NCI-H82 (cell line): ENCODE data around the gene CTNNAL1.

Experiments
- DNase-seq: peaks from one replicate; lab custom pipeline; 2025; lab: John Stamatoyannopoulos, UW

CTNNAL1 gene

GRCh38 chr9:109028457-109028856, 15.2 kb upstream of the CTNNAL1 start:
- no peak for DNase-seq

DNA sequence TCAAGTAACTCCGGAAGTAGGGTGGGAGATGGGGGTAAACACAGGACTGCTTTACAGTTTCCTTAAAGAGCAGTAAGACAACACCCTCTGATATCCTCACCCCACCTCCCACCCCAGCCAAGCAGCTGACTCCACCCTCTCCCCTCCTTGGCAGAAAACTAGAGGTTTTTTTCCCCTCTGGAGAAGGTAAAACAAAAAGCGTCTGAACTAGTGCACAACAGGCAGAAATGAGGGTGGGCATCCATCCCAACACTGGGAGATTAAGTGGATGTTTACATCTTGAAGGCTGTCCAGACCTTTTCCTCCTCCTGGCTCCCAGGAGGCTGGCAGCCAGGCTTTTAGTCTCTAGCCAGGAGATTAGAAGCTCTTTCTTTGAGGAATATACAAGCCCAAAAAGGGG, 13.9 kb upstream of the CTNNAL1 start:
- peak; percentile 56 for DNase-seq

GRCh38 chr9:109026306-109026705, 13.0 kb upstream of the CTNNAL1 start:
- DNase-seq: peak; percentile 86

GRCh38 chr9:109022873-109023272, 9.6 kb upstream of the CTNNAL1 start:
- DNase-seq: peak; percentile 14

DNA sequence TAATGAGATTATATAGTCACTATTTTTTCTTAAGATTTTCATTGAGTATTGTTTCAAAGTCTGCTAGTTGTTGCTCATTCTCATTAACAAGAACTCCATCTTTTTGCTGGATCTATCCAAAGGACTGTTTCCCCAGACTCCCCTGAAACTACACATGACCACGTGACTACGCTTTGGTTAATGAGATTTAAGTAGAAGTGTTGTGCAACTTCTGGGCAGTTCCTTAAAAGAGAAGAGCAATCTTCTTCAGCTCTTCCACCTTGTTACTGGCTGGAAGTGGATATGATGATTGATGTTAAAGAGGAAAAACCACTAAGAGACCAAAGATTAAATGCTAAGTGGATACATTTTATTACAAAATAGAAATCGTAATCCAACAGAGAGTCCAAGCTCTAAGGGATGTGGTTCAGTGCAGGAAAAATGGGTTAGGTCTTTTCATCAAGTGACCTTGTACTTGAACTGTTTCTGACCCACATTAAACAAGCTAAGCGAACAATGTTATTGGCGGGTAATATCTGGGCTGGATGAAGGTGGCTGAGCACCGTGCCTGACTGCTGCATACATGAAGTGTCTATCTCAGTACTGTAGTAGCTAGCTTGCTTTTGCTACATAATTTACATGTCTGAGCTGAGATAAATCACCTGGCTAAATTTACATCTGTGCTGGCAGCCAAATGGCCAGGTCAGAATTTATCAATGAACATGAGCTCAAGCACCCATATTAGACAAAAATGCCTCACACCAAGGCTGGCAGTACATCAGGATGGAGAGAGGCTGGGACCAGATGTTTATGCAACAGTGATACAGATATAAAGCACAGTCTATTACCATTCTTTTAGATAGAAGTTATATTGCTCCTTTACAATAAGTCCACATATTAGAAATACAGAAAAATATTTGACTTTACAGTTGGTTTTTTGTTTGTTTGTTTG, 7.5 kb upstream of the CTNNAL1 start:
- peak; percentile 30 for DNase-seq

GRCh38 chr9:109020113-109020512, 6.8 kb upstream of the CTNNAL1 start:
- no peak for DNase-seq

DNA sequence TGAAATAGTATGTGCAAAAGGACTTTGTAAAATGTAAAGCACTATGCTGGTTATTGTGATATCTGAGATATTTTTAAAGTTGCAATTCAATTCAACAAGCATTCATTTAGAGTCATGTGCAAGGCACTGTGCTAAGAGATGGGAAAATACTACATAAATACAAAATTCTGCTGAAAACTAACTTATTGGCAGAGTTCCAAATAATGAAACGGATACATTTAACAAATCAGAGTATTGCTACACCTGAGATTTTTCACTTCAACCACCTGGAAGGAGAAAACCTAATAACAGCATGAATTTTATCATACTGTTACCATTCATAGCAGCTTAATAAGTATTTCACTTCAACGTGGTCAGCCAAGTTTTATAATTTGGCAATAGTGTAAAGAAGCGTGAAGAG, 6.1 kb upstream of the CTNNAL1 start:
- DNase-seq: no peak

DNA sequence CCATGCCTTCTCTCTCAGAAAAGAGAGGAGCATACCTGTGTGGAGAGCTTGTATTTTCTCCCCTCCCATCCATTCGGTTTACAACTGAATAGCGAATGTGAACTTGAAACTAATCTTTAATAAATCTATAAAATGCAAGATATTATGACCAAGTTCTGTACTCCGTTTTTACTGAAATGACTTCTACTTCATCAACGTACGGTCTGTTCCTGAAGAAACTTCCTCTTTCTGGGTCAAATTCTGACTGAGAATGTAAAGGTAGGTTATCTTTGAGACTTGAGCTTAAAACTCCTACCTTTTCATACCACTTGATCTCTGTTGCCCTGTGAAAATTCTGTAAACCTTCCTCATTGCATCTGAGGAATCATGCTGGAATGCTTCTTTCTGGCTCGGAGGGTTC, 4.2 kb upstream of the CTNNAL1 start:
- DNase-seq: no peak

DNA sequence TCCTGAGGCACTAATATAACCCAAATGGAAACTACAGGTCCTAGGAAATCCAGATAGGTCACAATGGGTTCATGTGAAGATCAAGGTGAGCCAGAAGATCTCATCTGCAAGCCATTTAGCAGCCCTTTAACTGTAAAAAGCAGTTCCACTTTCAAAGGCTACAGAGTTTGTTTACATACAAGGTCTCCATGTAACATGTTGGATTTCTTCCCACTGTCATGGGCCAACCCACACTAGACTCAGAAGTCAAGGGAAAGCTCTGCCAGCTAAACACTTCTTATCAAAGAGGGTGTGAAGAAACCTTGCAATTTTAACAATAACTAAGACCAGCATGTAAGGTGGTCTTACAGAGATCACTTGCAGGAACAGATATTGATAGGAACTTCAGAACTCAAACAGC, 3.8 kb upstream of the CTNNAL1 start:
- no peak for DNase-seq

GRCh38 chr9:109016132-109016531, 2.8 kb upstream of the CTNNAL1 start:
- no peak for DNase-seq

- no peak for DNase-seq
Measured at GRCh38 chr9:109014608-109015280, 1.4 kb upstream of the CTNNAL1 start.

DNA sequence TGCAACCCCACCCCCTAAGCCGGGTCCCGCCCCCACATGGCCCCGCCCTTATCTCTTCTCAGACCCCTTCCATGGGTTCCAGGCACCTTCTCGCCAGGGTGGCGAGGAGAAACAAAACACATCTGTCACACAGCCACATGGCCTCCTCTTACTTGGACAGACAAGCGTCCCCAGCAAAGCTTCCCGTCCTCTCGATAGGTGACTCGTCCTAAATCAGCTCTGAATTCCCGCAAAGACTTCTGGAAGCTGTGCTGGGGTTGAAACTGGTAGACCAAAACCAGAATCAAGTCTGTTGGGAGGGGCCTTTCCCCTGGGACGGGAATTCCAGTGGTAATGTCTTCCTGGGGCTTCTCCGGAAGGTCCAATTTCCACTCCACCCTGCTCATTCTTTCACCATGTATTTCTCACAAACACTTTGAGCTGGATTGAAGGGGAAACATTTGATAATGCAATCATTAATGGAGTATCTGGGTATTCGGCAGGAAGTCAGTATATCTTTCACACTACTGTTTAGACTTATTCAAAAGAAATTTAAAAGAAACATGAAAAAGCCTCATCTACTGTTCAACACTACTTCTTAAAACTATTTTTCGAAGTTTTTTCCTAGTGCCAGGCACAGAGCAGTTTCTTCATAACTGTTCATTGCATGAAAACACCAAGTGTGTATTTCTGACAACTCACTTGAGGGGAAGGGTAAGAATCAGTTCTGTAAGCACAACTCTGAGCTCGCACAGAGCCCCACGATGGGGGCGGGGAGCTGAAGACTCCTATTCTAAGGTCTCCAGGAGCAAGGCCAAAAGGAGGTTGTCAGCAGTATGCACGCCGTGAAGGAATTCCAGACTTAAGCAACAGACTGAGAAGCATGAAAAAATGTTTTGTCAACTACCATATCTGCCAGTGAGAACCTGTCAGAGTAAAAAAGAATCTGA, 644 bp upstream of the CTNNAL1 start:
- peak; percentile 97 for DNase-seq

DNA sequence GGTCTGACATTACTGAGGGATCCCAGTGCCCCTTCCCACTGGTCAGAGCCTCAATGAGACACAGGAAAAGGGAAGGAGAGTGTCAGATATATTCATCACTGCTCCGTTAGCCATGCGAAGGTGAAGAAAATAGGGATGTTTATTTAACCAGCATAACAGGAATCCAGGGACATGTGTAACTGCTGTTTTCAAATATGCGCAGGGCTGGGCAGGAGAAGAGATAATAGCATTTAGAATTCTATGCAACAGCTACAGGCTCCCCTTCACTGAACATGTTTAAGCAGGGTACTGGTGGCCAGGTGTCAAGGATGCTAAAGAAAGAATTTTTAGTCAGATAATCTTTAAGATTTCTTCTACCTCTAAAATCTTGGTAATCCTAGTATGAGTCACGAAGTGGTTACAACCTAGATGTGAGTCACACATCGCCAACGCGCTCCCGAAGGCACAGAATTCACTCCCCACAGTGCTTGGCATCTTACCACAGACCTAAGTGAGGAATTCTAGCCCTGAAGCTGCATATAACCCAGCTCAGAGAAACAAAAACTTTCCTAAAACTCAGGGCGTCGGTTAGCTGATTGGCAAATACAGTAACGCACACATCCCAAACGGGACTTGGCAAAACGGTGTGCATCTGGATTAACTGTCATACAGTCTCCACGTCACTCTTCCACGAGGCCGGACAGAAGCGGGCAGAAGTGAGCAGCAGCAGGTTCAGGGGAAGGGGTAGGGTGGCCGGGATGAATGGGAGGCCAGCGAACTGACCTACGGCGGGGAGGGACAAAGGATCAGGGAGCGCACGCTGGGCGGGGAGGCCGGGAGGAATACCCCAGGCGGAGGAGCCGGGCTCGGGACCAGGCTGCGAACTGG, 1.1 kb downstream of the CTNNAL1 start:
- peak; percentile 66 for DNase-seq

DNA sequence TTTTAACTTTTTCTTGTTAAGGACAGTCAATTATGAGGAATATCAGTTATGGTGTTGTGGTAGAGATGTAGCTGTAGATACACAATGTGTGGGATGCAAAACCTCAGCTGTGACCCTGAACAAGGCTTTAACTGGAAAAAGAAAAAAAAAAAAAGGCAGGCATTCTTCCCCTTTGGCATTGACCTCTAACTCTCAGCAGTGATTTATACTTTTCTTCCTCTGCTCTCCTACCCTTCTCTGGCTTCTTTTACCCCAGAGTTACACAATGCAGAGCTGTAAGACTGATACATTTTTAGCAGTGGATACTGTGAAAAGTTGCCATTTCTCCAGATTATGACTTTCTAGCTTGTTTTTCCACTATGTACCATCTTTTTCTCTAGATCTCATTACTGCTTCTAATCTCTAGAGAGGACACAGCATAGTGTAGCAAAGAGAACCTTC, 2.0 kb downstream of the CTNNAL1 start:
- no peak for DNase-seq

- no peak for DNase-seq
Measured at GRCh38 chr9:109010746-109011145, 2.6 kb downstream of the CTNNAL1 start.

- no peak for DNase-seq
Measured at GRCh38 chr9:109005678-109006077, 7.6 kb downstream of the CTNNAL1 start.

DNA sequence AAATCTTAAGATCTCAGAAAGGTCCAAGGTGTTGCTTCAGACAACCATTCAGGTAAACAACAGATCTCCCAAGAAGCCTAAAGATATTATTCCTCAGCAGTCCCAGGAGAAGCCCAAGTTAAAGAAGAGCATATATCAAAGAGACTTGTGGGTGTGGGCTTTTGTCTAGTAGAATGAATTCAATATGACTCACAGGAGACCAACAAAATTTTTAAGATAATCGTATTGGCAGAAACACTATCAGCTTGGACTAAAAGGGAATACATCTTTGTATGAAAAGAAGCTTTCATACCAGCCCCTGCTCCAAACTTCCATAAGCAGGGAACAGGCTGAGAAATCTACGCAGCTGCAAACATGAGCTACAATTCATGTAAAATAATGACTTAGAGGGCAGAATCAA, 10.2 kb downstream of the CTNNAL1 start:
- no peak for DNase-seq

DNA sequence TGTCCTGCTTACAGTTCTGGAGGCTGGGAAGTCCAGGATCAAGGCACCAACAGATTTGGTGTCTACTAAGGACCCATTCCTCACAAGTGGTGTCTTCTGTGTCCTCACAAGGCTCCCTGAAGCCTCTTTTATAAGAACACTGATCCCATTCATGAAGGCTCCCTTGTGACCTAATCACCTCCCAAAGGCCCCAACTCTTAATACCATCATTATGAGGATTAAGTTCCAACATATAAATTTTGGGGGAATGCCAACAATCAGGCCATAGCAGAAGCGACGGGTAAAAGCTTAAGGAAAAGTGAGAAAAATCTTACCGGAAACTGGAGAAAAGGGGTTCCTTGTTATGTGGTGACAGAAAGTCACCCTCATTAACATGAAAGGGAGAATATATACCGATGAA, 11.2 kb downstream of the CTNNAL1 start:
- peak; percentile 44 for DNase-seq

DNA sequence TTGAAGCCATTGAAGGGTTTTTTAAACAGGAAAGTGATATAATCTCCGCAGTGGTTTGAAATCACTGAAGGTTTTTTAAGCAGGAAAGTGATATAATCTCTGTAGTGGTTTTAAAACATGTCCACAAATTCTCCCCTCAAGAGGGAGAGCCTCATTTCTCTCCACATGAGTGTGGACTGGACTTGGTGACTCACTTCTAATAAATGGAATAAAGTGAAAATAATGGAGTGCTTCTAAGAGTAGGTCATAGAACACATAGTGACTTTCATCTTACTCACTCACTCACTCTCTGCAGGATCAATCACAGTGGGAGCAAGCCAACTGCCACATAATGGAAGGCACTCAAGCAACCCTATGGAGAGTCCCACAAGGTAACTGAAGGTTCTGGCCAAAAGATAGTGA, 12.0 kb downstream of the CTNNAL1 start:
- DNase-seq: no peak

GRCh38 chr9:108997112-108997511, 16.2 kb downstream of the CTNNAL1 start:
- no peak for DNase-seq

- no peak for DNase-seq
Measured at GRCh38 chr9:108996643-108997042, 16.7 kb downstream of the CTNNAL1 start.
